Endodermal cell (in vitro differentiated cells): Measurements from ENCODE around the gene BRWD1. TPM values are rescaled to one million over a fixed set of nuclear protein-coding genes. Genes with fewer than 3 reads are reported as not detected.

ENCODE experiments used
- DNase-seq: peaks from one replicate; pipeline ENCODE4 v3.0.0-alpha.2; 2017
- H3K27ac ChIP-seq: 2 replicates; pipeline ENCODE4 v1.5.1; 2013; ENCODE audit warnings: mild to moderate bottlenecking, low read depth, low read length, moderate library complexity
- H3K27me3 ChIP-seq: 2 replicates; pipeline ENCODE4 v1.6.1; 2013; ENCODE audit warnings: mild to moderate bottlenecking, low read length, moderate library complexity; ENCODE audit not compliant: insufficient read depth, control insufficient read depth, poor library complexity, severe bottlenecking
- H3K36me3 ChIP-seq: 2 replicates; pipeline ENCODE4 v1.7.0; 2013; ENCODE audit warnings: mild to moderate bottlenecking, low read length, moderate library complexity; ENCODE audit not compliant: control insufficient read depth, insufficient read depth
- H3K4me1 ChIP-seq: one replicate; pipeline ENCODE4 v1.7.0; 2013; ENCODE audit warnings: low read length; ENCODE audit not compliant: control insufficient read depth, insufficient read depth
- H3K4me3 ChIP-seq: 2 replicates; pipeline ENCODE4 v1.5.1; 2013; ENCODE audit warnings: mild to moderate bottlenecking, low read length, moderate library complexity
- H3K9ac ChIP-seq: 2 replicates; pipeline ENCODE4 v1.6.1; 2013; ENCODE audit warnings: mild to moderate bottlenecking, low read length, moderate library complexity; ENCODE audit not compliant: poor library complexity, severe bottlenecking; ENCODE audit errors: extremely low read depth
- H3K9me3 ChIP-seq: 2 replicates; pipeline ENCODE4 v1.6.1; 2013; ENCODE audit warnings: mild to moderate bottlenecking, low read length, moderate library complexity; ENCODE audit not compliant: control insufficient read depth
- H3K27ac Mint-ChIP-seq: 2 replicates; pipeline ENCODE4 v1.8.0; 2020; ENCODE audit warnings: mixed read lengths
- H3K27me3 Mint-ChIP-seq: 2 replicates; pipeline ENCODE4 v1.8.0; 2021; ENCODE audit warnings: mild to moderate bottlenecking, mixed read lengths; ENCODE audit not compliant: insufficient read depth
- H3K36me3 Mint-ChIP-seq: 2 replicates; pipeline ENCODE4 v1.8.0; 2020; ENCODE audit warnings: low read depth, mixed read lengths
- H3K4me1 Mint-ChIP-seq: 2 replicates; pipeline ENCODE4 v1.8.0; 2020; ENCODE audit warnings: mixed read lengths
- H3K4me3 Mint-ChIP-seq: 2 replicates; pipeline ENCODE4 v1.8.0; 2020; ENCODE audit warnings: mild to moderate bottlenecking, moderate library complexity, mixed read lengths
- H3K9me3 Mint-ChIP-seq: 2 replicates; pipeline ENCODE4 v1.8.0; 2020; ENCODE audit warnings: mild to moderate bottlenecking, mixed read lengths
- WGBS, 2 experiments: methylation state at CpG; one replicate each; pipeline versions ENCODE4 v1.1.5 to v1.1.7; 2013; ENCODE audit warnings: missing lambda C conversion rate in 2 of 2, mixed read lengths in 1 of 2; ENCODE audit not compliant: insufficient coverage in 1 of 2, insufficient read length in 1 of 2; 5-methylcytosine and 5-hydroxymethylcytosine counted together
- total RNA-seq, 2 donors: library from RNA; stranded (reverse); fragmentation: NEBNext Ultra II Directional in 1 of 2; extraction: Animal tissue kit (Norgen Biotek cat#: 25700) in 1 of 2; gene quantifications; 2 replicates in 1 of 2; 3 replicates in 1 of 2; pipeline ENCODE4 v1.2.1, GENCODE V29; 2021
- TF ChIP-seq, protein P1 (sequence below): fragments of 200-600 bp; sonication (generic); conservative IDR thresholded peaks from 2 replicates; pipeline ENCODE4 v1.5.0; 2021; ENCODE audit warnings: antibody characterized with exemption, mild to moderate bottlenecking

BRWD1 gene
- total RNA-seq, 2 donors from 2014 or later, result 64.7 to 76.1 TPM

DNA sequence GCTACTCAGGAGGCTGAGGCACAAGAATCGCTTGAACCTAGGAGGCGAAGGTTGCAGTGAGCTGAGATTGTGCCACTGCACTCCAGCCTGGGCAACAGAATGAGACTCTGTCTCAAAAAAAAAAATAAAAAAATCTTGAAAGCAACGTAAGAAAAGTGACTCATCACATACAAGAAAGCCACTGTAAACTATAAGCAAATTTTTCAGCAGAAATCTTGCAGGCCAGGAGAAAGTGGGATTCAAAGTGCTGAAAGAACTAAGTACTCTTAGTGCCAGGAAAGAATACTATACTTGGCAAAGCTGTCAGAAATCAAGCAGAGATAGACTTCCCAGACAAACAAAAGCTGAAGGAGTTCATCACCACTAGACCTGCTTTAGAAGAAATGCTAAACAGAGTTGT is 39.9 kb upstream of the BRWD1 start:
- H3K36me3 ChIP-seq, result no peaks in the 10 kb centered on the region
- WGBS, 2 experiments, result 86 to 89% methylated on average over 3 of the region's 3 CpGs
- no peaks in the 10 kb centered on the region for H3K36me3 Mint-ChIP-seq

DNA sequence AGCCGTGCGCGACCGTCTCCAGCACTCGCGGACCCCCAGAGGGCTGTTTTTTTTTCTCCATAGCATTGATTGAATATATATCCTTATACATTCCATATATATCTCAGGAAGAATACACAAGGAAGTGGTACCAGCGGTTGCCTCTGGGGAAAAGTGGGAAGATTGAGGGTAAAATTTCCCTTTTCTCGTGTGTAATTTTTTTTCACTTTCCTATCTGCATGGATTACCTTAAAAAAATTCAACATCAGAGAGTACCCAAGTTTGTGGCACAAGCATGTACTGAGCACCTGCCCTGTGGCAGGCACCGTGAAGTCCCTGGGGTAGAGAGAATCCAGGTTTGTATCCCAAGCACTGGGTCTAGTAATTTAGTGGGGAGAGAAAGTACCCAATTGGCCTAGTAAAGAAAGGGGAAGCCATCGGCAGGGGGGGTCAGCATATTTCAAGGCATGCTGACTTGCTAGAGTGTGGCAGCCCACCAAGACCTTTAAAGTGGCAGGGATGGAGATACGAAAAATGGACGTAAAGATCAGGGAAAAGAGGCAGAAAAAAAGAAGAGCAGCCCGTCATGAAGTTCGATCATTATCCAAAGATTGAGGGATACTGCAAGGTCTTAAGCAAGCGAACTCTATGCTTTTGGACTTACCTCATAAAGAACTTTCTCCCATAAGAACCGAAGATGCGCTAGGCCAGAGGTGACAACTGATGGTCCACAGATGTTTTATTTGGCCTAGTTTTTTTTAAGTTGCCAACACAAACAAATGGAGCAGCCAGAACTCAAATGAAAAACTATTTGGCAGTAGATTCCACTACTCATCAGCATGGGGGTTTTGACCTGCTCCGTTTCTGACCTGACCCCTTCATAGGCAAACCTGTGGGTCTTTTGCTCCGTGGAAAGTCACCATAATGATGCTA is 36.9 kb upstream of the BRWD1 start:
- H3K27ac ChIP-seq, result no peak overlapping the region
- H3K4me3 ChIP-seq, result peak overlapping the region; percentile 85
- no peak for DNase-seq
- peaks cover 2% of the 10 kb centered on the region for H3K4me1 ChIP-seq
- Mint-ChIP-seq H3K4me1 (peaks cover 20% of the 10 kb centered on the region), H3K27me3 (peaks cover 1% of the 10 kb centered on the region), H3K36me3 (peaks cover 22% of the 10 kb centered on the region), H3K4me3 (peak overlapping the region; percentile 92), H3K9me3 (peaks cover 2% of the 10 kb centered on the region), H3K27ac (peak overlapping the region; percentile 97)
- H3K36me3 ChIP-seq, result peaks cover 26% of the 10 kb centered on the region
- no peaks in the 10 kb centered on the region for H3K27me3 ChIP-seq
- H3K9ac ChIP-seq, result peak overlapping the region; percentile 51
- WGBS, 2 experiments, result 88 to 89% methylated on average over 10 to 18 of the region's 19 CpGs
- H3K9me3 ChIP-seq, result no peaks in the 10 kb centered on the region
- TF ChIP-seq, protein P1, sequence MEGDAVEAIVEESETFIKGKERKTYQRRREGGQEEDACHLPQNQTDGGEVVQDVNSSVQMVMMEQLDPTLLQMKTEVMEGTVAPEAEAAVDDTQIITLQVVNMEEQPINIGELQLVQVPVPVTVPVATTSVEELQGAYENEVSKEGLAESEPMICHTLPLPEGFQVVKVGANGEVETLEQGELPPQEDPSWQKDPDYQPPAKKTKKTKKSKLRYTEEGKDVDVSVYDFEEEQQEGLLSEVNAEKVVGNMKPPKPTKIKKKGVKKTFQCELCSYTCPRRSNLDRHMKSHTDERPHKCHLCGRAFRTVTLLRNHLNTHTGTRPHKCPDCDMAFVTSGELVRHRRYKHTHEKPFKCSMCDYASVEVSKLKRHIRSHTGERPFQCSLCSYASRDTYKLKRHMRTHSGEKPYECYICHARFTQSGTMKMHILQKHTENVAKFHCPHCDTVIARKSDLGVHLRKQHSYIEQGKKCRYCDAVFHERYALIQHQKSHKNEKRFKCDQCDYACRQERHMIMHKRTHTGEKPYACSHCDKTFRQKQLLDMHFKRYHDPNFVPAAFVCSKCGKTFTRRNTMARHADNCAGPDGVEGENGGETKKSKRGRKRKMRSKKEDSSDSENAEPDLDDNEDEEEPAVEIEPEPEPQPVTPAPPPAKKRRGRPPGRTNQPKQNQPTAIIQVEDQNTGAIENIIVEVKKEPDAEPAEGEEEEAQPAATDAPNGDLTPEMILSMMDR, result no peak

More for the DNA sequence above, 39.9 kb upstream of the BRWD1 start:
- Histone ChIP-seq H3K9ac (no peak overlapping the region), H3K27me3 (no peaks in the 10 kb centered on the region), H3K4me3 (no peak overlapping the region), H3K9me3 (no peaks in the 10 kb centered on the region), H3K4me1 (no peaks in the 10 kb centered on the region), H3K27ac (no peak overlapping the region)
- Mint-ChIP-seq H3K4me3 (no peak overlapping the region), H3K4me1 (peaks cover 3% of the 10 kb centered on the region), H3K27me3 (peaks cover 1% of the 10 kb centered on the region), H3K9me3 (peaks cover 2% of the 10 kb centered on the region), H3K27ac (no peak overlapping the region)
- TF ChIP-seq, protein P1, result no peak
- DNase-seq, result no peak

DNA sequence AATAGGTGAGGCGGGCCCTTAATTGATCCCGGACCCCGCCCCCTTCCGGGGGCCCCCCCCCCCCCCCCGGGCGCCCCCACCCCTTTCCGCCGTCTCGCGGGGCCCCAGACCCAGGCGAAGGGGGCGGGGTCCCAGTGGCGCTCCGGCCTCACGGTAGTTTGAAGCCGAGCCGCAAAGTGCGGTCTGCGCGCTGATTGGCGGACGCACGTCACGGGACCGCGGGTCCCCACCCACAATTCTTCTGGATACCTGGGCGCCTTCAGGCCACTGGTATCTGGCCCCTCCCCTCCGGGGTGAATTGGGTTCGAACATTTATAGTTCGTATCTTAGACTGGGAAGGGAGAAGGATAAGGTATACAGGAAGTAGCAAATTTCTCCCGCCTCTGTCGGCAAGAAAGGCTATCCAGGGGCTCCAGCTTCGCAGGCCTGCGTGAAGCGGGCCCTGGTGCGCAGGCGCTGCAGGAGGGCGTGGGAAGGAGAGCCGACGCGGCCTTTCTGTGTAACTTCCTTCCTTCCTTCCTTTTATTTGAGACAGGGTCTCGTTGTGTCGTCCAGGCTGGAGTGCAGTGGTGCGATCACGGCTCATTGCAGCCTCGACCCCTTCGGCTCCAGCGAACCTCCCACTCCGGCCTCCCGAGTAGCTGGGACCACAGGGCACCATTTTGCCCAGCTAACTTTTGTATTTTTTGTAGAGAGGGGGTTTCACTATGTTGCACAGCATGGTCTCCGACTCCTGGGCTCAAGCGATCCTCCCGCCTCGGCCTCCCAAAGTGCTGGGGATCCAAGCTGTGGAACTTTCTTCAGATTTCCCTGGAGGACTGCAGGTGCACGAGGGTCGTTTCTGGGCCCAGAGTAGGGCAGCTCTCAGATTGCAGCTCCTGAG is 36.0 kb upstream of the BRWD1 start:
- H3K36me3 Mint-ChIP-seq, result peaks cover 30% of the 10 kb centered on the region
- H3K4me1 Mint-ChIP-seq, result peaks cover 25% of the 10 kb centered on the region
- Histone ChIP-seq H3K36me3 (peaks cover 35% of the 10 kb centered on the region), H3K9ac (peak overlapping the region; percentile 51), H3K4me1 (peaks cover 2% of the 10 kb centered on the region), H3K4me3 (peak overlapping the region; percentile 85), H3K9me3 (no peaks in the 10 kb centered on the region), H3K27ac (peak overlapping the region; percentile 81), H3K27me3 (no peaks in the 10 kb centered on the region)
- WGBS, 2 experiments, result 21 to 38% methylated on average over 26 to 54 of the region's 56 CpGs
- H3K27me3 Mint-ChIP-seq, result peaks cover 1% of the 10 kb centered on the region
- H3K27ac Mint-ChIP-seq, result peak overlapping the region; percentile 97
- peaks cover 2% of the 10 kb centered on the region for H3K9me3 Mint-ChIP-seq
- TF ChIP-seq, protein P1, result no peak
- peak; percentile 99 for DNase-seq
- H3K4me3 Mint-ChIP-seq, result peak overlapping the region; percentile 92
